ENCODE data around the gene JAK1. TPM values are rescaled to one million over a fixed set of nuclear protein-coding genes. Genes with fewer than 3 reads are reported as not detected.

The JAK1 gene
- total RNA-seq, 4 donors from 2014 or later = 112 to 158 (median 135) TPM

- WGBS = 69% methylated on average over 5 of the region's 5 CpGs
- intact Hi-C loops (cut with DNase I) = no loop called here
- no peak for TF ChIP-seq CTCF (IDR thresholded peaks at IDR 0.05)
- no peak for TF ChIP-seq POLR2A (IDR thresholded peaks at IDR 0.05; ENCODE audit: low read depth)
- no peak for TF ChIP-seq POLR2AphosphoS5 (IDR thresholded peaks at IDR 0.05)
- no peak for TF ChIP-seq EP300 (IDR thresholded peaks at IDR 0.05)
- Histone ChIP-seq H3K4me3 (no peak overlapping the region), H3K36me3 (peaks cover 25 to 55% (median 33%) of the 10 kb centered on the region in 4 donors), H3K9me3 (no peaks in the 10 kb centered on the region), H3K4me1 (peaks cover 0 to 5% (median 1%) of the 10 kb centered on the region in 4 donors), H3K27me3 (no peaks in the 10 kb centered on the region), H3K27ac (replicated peaks in 1 of 4) (no peak overlapping the region)
- DNase-seq (ENCODE audit: extremely low spot score) = no peak
Observed at GRCh38 chr1:64830030-64830651, 136.2 kb downstream of the JAK1 start.

- WGBS = 80% methylated on average over 8 of the region's 8 CpGs
Observed at GRCh38 chr1:64829411-64830029, 136.8 kb downstream of the JAK1 start.

DNA sequence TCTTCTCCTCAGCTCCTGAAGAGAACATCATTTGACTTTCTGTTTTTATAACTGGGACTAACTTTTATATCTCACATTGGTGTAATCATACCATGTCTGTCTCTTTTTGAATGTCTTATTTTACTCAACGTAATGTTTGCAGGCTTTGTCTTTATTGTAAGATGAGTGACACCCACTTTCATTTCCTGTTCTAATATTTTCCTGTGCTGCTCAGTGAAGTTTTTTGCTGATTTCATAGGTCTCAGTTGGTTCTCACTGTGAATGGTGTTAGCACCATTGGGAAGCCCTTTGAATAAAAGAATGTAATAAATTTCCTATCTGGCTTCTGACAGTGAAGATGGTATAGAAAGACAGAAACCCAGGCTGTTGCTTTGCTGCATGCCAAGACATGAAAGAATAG, 137.5 kb downstream of the JAK1 start:
- no peaks in the 10 kb centered on the region for H3K27me3 ChIP-seq
- H3K4me3 ChIP-seq = no peak overlapping the region
- intact Hi-C loops (cut with DNase I) = no loop called here
- 57% methylated on average over 1 of the region's 1 CpG for WGBS
- H3K27ac ChIP-seq (replicated peaks in 1 of 4) = no peak overlapping the region
- peaks cover 7 to 14% (median 8%) of the 10 kb centered on the region in 4 donors for H3K4me1 ChIP-seq
- DNase-seq (ENCODE audit: extremely low spot score) = no peak
- no peaks in the 10 kb centered on the region for H3K9me3 ChIP-seq
- peaks cover 14 to 41% (median 20%) of the 10 kb centered on the region in 4 donors for H3K36me3 ChIP-seq
- no peak for TF ChIP-seq POLR2AphosphoS5 (IDR thresholded peaks at IDR 0.05)
- no peak for TF ChIP-seq POLR2A (IDR thresholded peaks at IDR 0.05; ENCODE audit: low read depth)
- no peak for TF ChIP-seq EP300 (IDR thresholded peaks at IDR 0.05)
- TF ChIP-seq CTCF (IDR thresholded peaks at IDR 0.05) = no peak

More at GRCh38 chr1:64829411-64830029, 136.8 kb downstream of the JAK1 start:
- H3K4me3 ChIP-seq = no peak overlapping the region
- intact Hi-C loops (cut with DNase I) = no loop called here
- TF ChIP-seq POLR2AphosphoS5 (IDR thresholded peaks at IDR 0.05) = no peak
- TF ChIP-seq CTCF (IDR thresholded peaks at IDR 0.05) = no peak
- no peak for TF ChIP-seq POLR2A (IDR thresholded peaks at IDR 0.05; ENCODE audit: low read depth)
- TF ChIP-seq EP300 (IDR thresholded peaks at IDR 0.05) = no peak
- H3K4me1 ChIP-seq = peaks cover 1 to 7% (median 2%) of the 10 kb centered on the region in 4 donors
- H3K27me3 ChIP-seq = no peaks in the 10 kb centered on the region
- DNase-seq (ENCODE audit: extremely low spot score) = peak; percentile 55
- H3K9me3 ChIP-seq = no peaks in the 10 kb centered on the region
- peaks cover 20 to 48% (median 27%) of the 10 kb centered on the region in 4 donors for H3K36me3 ChIP-seq
- no peak overlapping the region for H3K27ac ChIP-seq (replicated peaks in 1 of 4)

DNA sequence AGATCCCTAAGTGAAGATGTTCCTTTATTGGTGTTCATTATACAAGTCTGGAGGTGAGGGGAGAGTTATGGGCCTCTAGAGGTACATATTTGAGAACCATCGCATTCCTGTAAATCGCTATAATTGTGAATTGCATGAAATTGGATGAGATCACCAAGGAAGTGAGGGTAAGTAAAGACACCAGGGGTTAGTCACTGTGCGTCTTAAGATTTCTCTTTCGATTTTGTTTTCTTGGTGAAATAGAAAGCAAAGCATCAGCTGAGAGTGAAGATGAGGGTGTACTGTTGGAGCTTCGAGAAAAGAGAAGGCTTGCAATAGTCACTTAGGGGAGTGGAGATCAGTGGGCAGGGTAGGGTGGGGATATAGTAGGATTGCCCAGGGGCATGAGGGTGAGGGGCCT, 139.4 kb downstream of the JAK1 start:
- Histone ChIP-seq H3K27ac (replicated peaks in 1 of 4) (no peak overlapping the region), H3K4me1 (peaks cover 7 to 15% (median 12%) of the 10 kb centered on the region in 4 donors), H3K27me3 (no peaks in the 10 kb centered on the region), H3K9me3 (no peaks in the 10 kb centered on the region), H3K36me3 (peaks cover 0 to 23% (median 3%) of the 10 kb centered on the region in 4 donors), H3K4me3 (no peak overlapping the region)
- 92% methylated on average over 5 of the region's 5 CpGs for WGBS
- peak; percentile 70 for DNase-seq (ENCODE audit: extremely low spot score)
- intact Hi-C loops (cut with DNase I) = no loop called here
- no peak for TF ChIP-seq POLR2A (IDR thresholded peaks at IDR 0.05; ENCODE audit: low read depth)
- no peak for TF ChIP-seq CTCF (IDR thresholded peaks at IDR 0.05)
- TF ChIP-seq EP300 (IDR thresholded peaks at IDR 0.05) = no peak
- no peak for TF ChIP-seq POLR2AphosphoS5 (IDR thresholded peaks at IDR 0.05)

Measured in esophagus muscularis mucosa (tissue), 4 donors.